T-cell (primary cell): ENCODE data around the gene ATAD2B. TPM values are rescaled to one million over a fixed set of nuclear protein-coding genes. Genes with fewer than 3 reads are reported as not detected.
A peak's percentile ranks its signal among the peaks of the same experiment; 100 is the strongest.

ENCODE experiments used
- ATAC-seq, 4 experiments: fragments of 200-7000 bp in 3 of 4; fragments of 150-1000 bp in 1 of 4; cut with Tn5 transposase; replicated peaks in 1 of 4; 1 replicate in 3 of 4; 2 replicates in 1 of 4; pipeline ENCODE4 v1.10.0; 2021; ENCODE audit warnings: moderate library complexity in 3 of 4, mild to moderate bottlenecking in 2 of 4, moderate number of reproducible peaks in 1 of 4
- CTCF ChIA-PET, 2 donors: fragments of 300-600 bp; sonication (Branson Sonifier 250); formaldehyde crosslinking; loops; one replicate each; lab custom pipeline; 2022; ENCODE audit warnings: antibody characterized with exemption in 2 of 2; lab: Charles Lee
- POLR2A ChIA-PET, 2 donors: fragments of 300-600 bp; sonication (Branson Sonifier 250); formaldehyde crosslinking; loops; one replicate each; lab custom pipeline; 2022; ENCODE audit warnings: antibody characterized with exemption in 2 of 2; lab: Charles Lee
- DNase-seq, 35 experiments: peaks; one replicate each; pipeline versions ENCODE4 v3.0.0 to v3.0.0-alpha.2; 2013 to 2023
- H3K27ac ChIP-seq: one replicate; pipeline ENCODE4 v1.5.1; 2013; ENCODE audit warnings: low read length
- H3K27me3 ChIP-seq, 2 experiments: replicated peaks in 1 of 2; 1 replicate in 1 of 2; 2 replicates in 1 of 2; pipeline versions ENCODE4 v1.6.1 to v1.7.0; 2013; ENCODE audit warnings: low read length in 1 of 2, mixed read lengths in 1 of 2; ENCODE audit not compliant: control insufficient read depth in 2 of 2, insufficient read depth in 2 of 2; ENCODE audit errors: extremely low read depth in 1 of 2
- H3K36me3 ChIP-seq, 2 donors: 1 replicate in 1 of 2; 2 replicates in 1 of 2; pipeline versions ENCODE4 v1.6.1 to v1.7.0; 2013; ENCODE audit warnings: low read length in 1 of 2; ENCODE audit not compliant: control insufficient read depth in 2 of 2, insufficient read depth in 1 of 2; ENCODE audit errors: extremely low read depth in 1 of 2
- H3K4me1 ChIP-seq, 2 experiments: 1 replicate in 1 of 2; 2 replicates in 1 of 2; pipeline versions ENCODE4 v1.6.1 to v1.7.0; 2013; ENCODE audit warnings: low read length in 2 of 2, mixed read lengths in 1 of 2; ENCODE audit not compliant: insufficient read depth in 2 of 2, control insufficient read depth in 1 of 2; ENCODE audit errors: extremely low read depth in 1 of 2
- H3K4me3 ChIP-seq, 2 donors: 1 replicate in 1 of 2; 2 replicates in 1 of 2; pipeline versions ENCODE4 v1.5.1 to v1.7.0; 2013; ENCODE audit warnings: mild to moderate bottlenecking in 2 of 2, low read length in 1 of 2, moderate library complexity in 1 of 2; ENCODE audit not compliant: control insufficient read depth in 1 of 2; ENCODE audit errors: extremely low read depth in 1 of 2
- H3K9me3 ChIP-seq: 2 replicates; pipeline ENCODE4 v1.7.0; 2013
- H3K27ac Mint-ChIP-seq, 2 donors: one replicate each; pipeline ENCODE4 v1.8.0; 2020 to 2021; ENCODE audit warnings: mild to moderate bottlenecking in 2 of 2, mixed read lengths in 2 of 2
- H3K27me3 Mint-ChIP-seq, 2 donors: one replicate each; pipeline ENCODE4 v1.8.0; 2021 to 2022; ENCODE audit warnings: mixed read lengths in 2 of 2
- H3K36me3 Mint-ChIP-seq: one replicate; pipeline ENCODE4 v1.8.0; 2021; ENCODE audit warnings: mixed read lengths
- H3K4me1 Mint-ChIP-seq, 3 donors: one replicate each; pipeline ENCODE4 v1.8.0; 2020 to 2022; ENCODE audit warnings: mixed read lengths in 3 of 3, mild to moderate bottlenecking in 1 of 3
- H3K4me3 Mint-ChIP-seq, 3 donors: one replicate each; pipeline ENCODE4 v1.8.0; 2020 to 2022; ENCODE audit warnings: mild to moderate bottlenecking in 3 of 3, mixed read lengths in 3 of 3, moderate library complexity in 3 of 3
- H3K9me3 Mint-ChIP-seq, 3 donors: one replicate each; pipeline ENCODE4 v1.8.0; 2020 to 2022; ENCODE audit warnings: mixed read lengths in 3 of 3
- WGBS: methylation state at CpG from one replicate; pipeline ENCODE4 v1.1.5; 2013; ENCODE audit warnings: missing lambda C conversion rate; ENCODE audit not compliant: insufficient coverage; 5-methylcytosine and 5-hydroxymethylcytosine counted together
- total RNA-seq, 35 experiments: library from RNA in 6 of 35; stranded (reverse) in 6 of 35; fragments of 120-200 nt in 1 of 35; gene quantifications; one replicate each; pipeline versions ENCODE4 v1.2.1 to v1.2.4 and lab custom pipeline; 2013 to 2026

Gene ATAD2B
- total RNA-seq, 5 donors from 2014 or later (not counting 1 experiment from before 2014, with no cell fraction given), result 33.9 to 49.3 (median 40.6) TPM

- CTCF ChIA-PET, result interaction anchor here in 1 of 2 donors (0.9 kb wide), 1 partner anchor 24 kb away, joined by 3 read pairs; no protein-coding TSS in a partner anchor
- Mint-ChIP-seq H3K36me3 (peaks cover 29% of the 10 kb centered on the region), H3K27ac (no peak overlapping the region)
Observed at GRCh38 chr2:23801396-23801795, 125.5 kb downstream of the ATAD2B start.

GRCh38 chr2:23794234-23794633, 132.7 kb downstream of the ATAD2B start:
- POLR2A ChIA-PET, result interaction anchor here in 1 of 2 donors (0.7 kb wide), 1 partner anchor 37 kb away, joined by 3 read pairs; no protein-coding TSS in a partner anchor
- H3K36me3 ChIP-seq, result peaks cover 0 to 9% of the 10 kb centered on the region in 2 donors
- DNase-seq (no peak), ATAC-seq (no peak)
- H3K9me3 ChIP-seq, result no peaks in the 10 kb centered on the region
- peaks cover 12 to 15% (median 13%) of the 10 kb centered on the region in 3 donors for H3K4me1 Mint-ChIP-seq
- peaks cover 16% of the 10 kb centered on the region for H3K36me3 Mint-ChIP-seq
- H3K27ac Mint-ChIP-seq, result no peak overlapping the region
- no peak overlapping the region for H3K4me3 Mint-ChIP-seq
- H3K4me3 ChIP-seq, result no peak overlapping the region
- no peaks in the 10 kb centered on the region for H3K9me3 Mint-ChIP-seq
- no peaks in the 10 kb centered on the region for H3K27me3 Mint-ChIP-seq
- no peaks in the 10 kb centered on the region for H3K4me1 ChIP-seq
- H3K27me3 ChIP-seq, result no peaks in the 10 kb centered on the region
- no CpG with 5 or more reads among the region's 1 CpG for WGBS
- CTCF ChIA-PET, result no interaction called here
- H3K27ac ChIP-seq, result no peak overlapping the region

More at GRCh38 chr2:23801396-23801795, 125.5 kb downstream of the ATAD2B start:
- no CpG with 5 or more reads among the region's 1 CpG for WGBS
- H3K4me1 Mint-ChIP-seq, result no peaks in the 10 kb centered on the region
- H3K4me3 ChIP-seq, result no peak overlapping the region
- H3K27ac ChIP-seq, result no peak overlapping the region
- H3K36me3 ChIP-seq, result peaks cover 0 to 6% of the 10 kb centered on the region in 2 donors
- no peaks in the 10 kb centered on the region for H3K9me3 Mint-ChIP-seq
- H3K27me3 ChIP-seq, result no peaks in the 10 kb centered on the region
- no peaks in the 10 kb centered on the region for H3K27me3 Mint-ChIP-seq
- DNase-seq, result no peak
- no peaks in the 10 kb centered on the region for H3K4me1 ChIP-seq
- no peaks in the 10 kb centered on the region for H3K9me3 ChIP-seq
- POLR2A ChIA-PET, result interaction anchor here in 1 of 2 donors (0.6 kb wide), 1 partner anchor 21 kb away, joined by 3 read pairs; no protein-coding TSS in a partner anchor
- H3K4me3 Mint-ChIP-seq, result no peak overlapping the region
- ATAC-seq, result no peak

- Histone ChIP-seq H3K27ac (no peak overlapping the region), H3K27me3 (no peaks in the 10 kb centered on the region), H3K9me3 (no peaks in the 10 kb centered on the region), H3K36me3 (peaks cover 0 to 9% of the 10 kb centered on the region in 2 donors), H3K4me3 (no peak overlapping the region), H3K4me1 (peaks cover 0 to 4% of the 10 kb centered on the region in 2 experiments)
- Mint-ChIP-seq H3K36me3 (peaks cover 20% of the 10 kb centered on the region), H3K4me3 (no peak overlapping the region), H3K4me1 (peaks cover 20 to 22% (median 20%) of the 10 kb centered on the region in 3 donors), H3K9me3 (no peaks in the 10 kb centered on the region), H3K27ac (no peak overlapping the region), H3K27me3 (no peaks in the 10 kb centered on the region)
- ChIA-PET CTCF (no interaction called here), POLR2A (no interaction called here)
- no CpG with 5 or more reads among the region's 2 CpGs for WGBS
- DNase-seq (no peak), ATAC-seq (no peak)
Observed at GRCh38 chr2:23793476-23793875, 133.4 kb downstream of the ATAD2B start.

GRCh38 chr2:23791030-23791429, 135.9 kb downstream of the ATAD2B start:
- H3K4me1 ChIP-seq, result peaks cover 0 to 14% of the 10 kb centered on the region in 2 experiments
- Mint-ChIP-seq H3K36me3 (peaks cover 20% of the 10 kb centered on the region), H3K4me3 (no peak overlapping the region), H3K27me3 (no peaks in the 10 kb centered on the region), H3K9me3 (no peaks in the 10 kb centered on the region), H3K27ac (peak overlapping the region; percentile 1 to 2), H3K4me1 (peaks cover 30 to 35% (median 32%) of the 10 kb centered on the region in 3 donors)
- ATAC-seq (no peak), DNase-seq (no peak)
- H3K9me3 ChIP-seq, result no peaks in the 10 kb centered on the region
- H3K36me3 ChIP-seq, result peaks cover 0 to 12% of the 10 kb centered on the region in 2 donors
- no peaks in the 10 kb centered on the region for H3K27me3 ChIP-seq
- H3K4me3 ChIP-seq, result no peak overlapping the region
- no peak overlapping the region for H3K27ac ChIP-seq
- ChIA-PET POLR2A (no interaction called here), CTCF (no interaction called here)

GRCh38 chr2:23789012-23789411, 137.9 kb downstream of the ATAD2B start:
- CTCF ChIA-PET, result no interaction called here
- POLR2A ChIA-PET, result no interaction called here

GRCh38 chr2:23788100-23788499, 138.8 kb downstream of the ATAD2B start:
- Mint-ChIP-seq H3K4me3 (no peak overlapping the region), H3K36me3 (peaks cover 35% of the 10 kb centered on the region), H3K27ac (peak overlapping the region; percentile 52 to 74), H3K4me1 (peaks cover 30 to 35% (median 32%) of the 10 kb centered on the region in 3 donors), H3K9me3 (no peaks in the 10 kb centered on the region), H3K27me3 (no peaks in the 10 kb centered on the region)
- Histone ChIP-seq H3K4me1 (peaks cover 0 to 14% of the 10 kb centered on the region in 2 experiments), H3K9me3 (no peaks in the 10 kb centered on the region), H3K27me3 (no peaks in the 10 kb centered on the region), H3K36me3 (peaks cover 0 to 9% of the 10 kb centered on the region in 2 donors), H3K4me3 (no peak overlapping the region), H3K27ac (peak overlapping the region; percentile 14)
- WGBS, result no CpG with 5 or more reads among the region's 1 CpG
- DNase-seq (peak in 4 of 35 experiments; percentile 1 to 42 (median 2)), ATAC-seq (peak; percentile 76 to 98 (median 98))
- POLR2A ChIA-PET, result no interaction called here
- CTCF ChIA-PET, result no interaction called here

More at GRCh38 chr2:23789012-23789411, 137.9 kb downstream of the ATAD2B start:
- H3K27ac Mint-ChIP-seq, result peak overlapping the region; percentile 9 to 52
- H3K27me3 ChIP-seq, result no peaks in the 10 kb centered on the region
- no peak overlapping the region for H3K4me3 ChIP-seq
- H3K4me1 ChIP-seq, result peaks cover 0 to 14% of the 10 kb centered on the region in 2 experiments
- H3K4me3 Mint-ChIP-seq, result no peak overlapping the region
- ATAC-seq (no peak), DNase-seq (no peak)
- peaks cover 32% of the 10 kb centered on the region for H3K36me3 Mint-ChIP-seq
- WGBS, result 100% methylated on average over 1 of the region's 1 CpG
- H3K27ac ChIP-seq, result no peak overlapping the region
- H3K9me3 Mint-ChIP-seq, result no peaks in the 10 kb centered on the region
- H3K9me3 ChIP-seq, result no peaks in the 10 kb centered on the region
- peaks cover 30 to 35% (median 32%) of the 10 kb centered on the region in 3 donors for H3K4me1 Mint-ChIP-seq
- H3K27me3 Mint-ChIP-seq, result no peaks in the 10 kb centered on the region
- H3K36me3 ChIP-seq, result peaks cover 0 to 9% of the 10 kb centered on the region in 2 donors
